ENCODE measurements around the gene DLX1.
"Not testable (repeated sequence)": the region's sequence is repeated elsewhere in the genome, so short reads cannot be mapped to it uniquely, and the experiment has no call there.

DLX1 gene

DNA sequence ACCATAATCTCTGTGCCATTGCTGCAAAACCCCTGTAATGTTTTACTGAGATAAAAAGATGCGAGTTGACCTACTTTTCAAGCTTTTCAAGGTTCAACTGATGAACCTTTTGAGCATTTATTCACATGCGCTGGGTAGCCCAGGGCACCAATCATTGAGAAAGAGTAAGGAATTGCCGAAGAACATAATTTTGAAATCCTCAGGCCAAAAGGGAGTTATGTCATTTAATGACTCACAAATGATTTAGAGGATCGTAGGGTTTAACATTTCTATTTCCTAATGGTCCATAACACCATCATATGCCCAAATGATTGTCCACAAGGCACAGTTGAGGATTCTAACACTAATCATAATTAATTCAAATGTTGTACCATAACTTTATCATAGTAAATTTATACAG, 20.2 kb upstream of the DLX1 start:
- peak; percentile 39 for DNase-seq (ENCODE audit: low read depth)

DNA sequence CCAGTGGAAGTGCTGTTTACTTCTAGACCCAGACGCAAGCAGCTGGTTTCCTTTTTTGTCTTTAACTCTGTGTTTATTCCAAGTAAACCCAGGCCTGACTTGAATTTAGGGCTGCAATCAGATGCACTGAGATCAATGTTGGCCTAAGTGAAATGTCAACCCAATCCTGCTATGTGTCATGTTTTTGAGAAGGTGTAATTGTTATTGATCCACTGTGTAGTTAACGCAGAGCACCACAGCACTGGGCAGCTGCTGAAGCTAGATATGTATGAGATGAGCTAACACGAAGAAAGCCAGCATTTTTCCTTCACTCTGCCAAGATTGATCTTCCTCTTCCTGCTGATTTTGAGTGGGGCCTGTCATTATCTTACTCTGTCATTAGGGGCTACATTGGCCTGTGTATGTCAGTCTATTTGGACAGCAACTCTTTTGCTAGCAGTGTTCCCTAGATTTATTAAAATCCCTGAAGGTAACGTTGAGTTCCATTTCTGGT, 18.9 kb upstream of the DLX1 start:
- no peak for DNase-seq (ENCODE audit: low read depth)

DNA sequence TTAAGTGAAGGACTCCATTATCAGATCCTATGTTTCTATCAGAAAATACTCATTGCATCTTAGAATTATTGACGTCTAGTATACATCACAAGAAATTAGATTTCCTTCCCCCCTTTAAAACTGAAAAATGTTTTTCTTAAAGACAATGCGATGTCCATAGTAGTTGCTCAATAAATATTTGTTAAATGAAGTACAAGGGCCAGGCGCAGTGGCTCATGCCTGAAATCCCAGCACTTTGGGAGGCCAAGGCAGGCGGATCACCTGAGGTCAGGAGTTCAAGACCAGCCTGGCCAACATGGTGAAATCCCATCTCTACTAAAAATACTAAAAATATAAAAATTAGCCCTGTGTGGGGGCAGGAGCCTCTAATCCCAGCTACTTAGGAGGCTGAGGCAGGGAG, 17.4 kb upstream of the DLX1 start:
- DNase-seq (ENCODE audit: low read depth), result not testable (repeated sequence)

DNA sequence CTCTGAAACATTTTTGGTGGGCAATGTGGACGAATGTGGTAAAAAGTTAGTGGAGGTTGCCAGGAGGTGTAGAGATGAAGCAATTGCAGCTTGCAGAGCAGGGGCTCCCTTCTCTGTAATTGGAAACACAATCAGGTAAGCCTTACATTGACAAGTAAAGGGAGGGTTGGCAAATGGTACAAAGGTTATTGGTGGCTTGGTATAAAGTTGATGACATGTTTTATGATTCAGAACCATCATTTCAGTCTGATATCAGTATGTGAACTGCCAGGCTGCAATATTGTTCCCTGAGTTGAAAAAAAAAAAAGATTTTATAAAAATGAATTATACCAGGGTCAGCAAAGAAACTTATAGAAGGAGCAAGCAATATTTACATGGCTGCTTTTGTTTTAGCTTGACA, 14.4 kb upstream of the DLX1 start:
- no peak for DNase-seq (ENCODE audit: low read depth)

DNA sequence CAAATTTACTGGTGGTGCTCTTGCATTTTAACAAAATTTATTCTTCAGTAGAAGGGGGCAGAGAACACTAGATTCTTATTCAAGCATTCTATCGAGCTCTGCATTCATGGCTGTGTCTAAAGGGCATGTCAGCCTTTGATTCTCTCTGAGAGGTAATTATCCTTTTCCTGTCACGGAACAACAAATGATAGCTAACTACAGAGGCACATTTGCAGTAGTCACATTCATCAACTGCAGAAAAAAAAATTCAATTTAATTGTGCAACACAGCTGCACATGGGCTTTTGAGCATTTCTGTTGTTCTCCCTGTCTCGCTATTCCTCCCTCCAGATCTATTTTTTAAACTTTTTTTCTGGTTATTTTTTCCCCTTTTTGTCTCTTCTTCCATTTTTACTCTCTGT, 13.0 kb upstream of the DLX1 start:
- DNase-seq (ENCODE audit: low read depth), result no peak

DNA sequence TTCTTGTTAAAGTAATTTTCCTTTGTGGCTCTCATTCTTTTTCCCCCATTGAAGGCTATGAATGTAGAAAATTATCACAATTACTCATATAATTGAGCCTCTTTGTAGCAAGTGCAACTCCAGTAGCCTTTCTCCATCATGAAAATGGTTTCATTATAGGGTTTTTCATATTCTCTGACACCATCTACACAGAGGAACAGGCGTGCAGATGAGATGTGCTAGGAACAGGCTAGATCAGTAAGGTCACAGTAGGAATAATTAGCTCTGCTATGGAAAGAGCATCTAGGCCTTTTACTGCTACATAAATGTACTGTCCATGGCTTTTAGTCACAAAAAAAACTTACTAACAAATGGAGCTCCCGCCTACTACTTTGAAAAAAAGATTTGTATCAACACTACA, 12.6 kb upstream of the DLX1 start:
- DNase-seq (ENCODE audit: low read depth), result no peak

DNA sequence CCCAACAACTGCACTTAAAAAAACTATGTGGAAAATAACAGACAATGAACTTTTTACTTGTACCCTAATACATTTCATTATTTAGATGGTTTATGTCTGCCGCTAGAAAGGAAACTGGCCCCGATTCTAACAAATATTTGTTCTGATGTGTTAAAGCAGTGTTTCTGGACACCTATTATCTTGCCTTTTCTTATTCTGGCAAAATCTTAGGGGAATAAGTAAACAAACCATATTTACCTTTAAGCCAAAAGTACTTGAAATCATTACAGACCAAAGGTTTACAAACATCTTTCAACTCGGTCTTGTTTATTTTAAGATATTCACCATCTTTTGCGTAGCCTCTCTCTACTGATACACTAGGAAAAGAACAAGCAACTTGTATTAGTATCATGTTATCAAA, 11.8 kb upstream of the DLX1 start:
- DNase-seq (ENCODE audit: low read depth), result no peak

DNA sequence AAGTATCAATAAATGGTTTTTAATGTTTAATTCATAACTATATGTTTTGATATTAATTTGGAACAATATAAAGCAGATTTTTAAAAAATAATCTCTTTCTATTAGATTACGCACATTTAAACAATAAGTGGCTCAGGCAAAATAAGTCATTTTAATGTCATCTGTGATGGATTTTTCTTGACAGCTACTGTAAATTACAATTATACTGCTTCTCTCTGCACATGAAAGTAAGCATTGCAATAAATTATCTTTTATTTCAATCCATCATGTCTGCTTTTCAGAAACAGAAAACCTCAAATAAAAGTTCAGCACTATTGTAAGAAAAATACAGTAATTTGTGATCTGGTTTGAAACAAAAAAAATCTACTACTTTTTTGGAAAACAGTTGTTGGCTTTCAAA, 11.1 kb upstream of the DLX1 start:
- no peak for DNase-seq (ENCODE audit: low read depth)

DNA sequence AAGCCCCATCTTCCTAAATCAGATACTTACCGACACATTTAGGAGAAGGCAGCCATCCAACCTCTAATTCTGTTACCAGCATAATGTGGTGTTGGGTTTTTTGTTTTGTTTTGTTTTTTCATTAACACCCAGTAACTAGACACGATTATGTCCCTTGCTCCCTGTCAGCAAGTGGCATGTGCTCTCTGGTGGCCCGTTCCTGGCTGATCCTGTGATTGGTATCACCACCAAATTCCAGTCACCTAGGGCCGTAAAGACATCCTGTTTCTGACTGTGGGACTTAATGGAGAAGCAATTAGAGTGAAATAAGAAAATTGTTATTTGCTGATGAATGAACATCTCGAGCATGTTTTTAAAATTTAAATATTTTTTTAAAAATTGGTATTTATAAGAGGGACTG, 5.9 kb upstream of the DLX1 start:
- no peak for DNase-seq (ENCODE audit: low read depth)

DNA sequence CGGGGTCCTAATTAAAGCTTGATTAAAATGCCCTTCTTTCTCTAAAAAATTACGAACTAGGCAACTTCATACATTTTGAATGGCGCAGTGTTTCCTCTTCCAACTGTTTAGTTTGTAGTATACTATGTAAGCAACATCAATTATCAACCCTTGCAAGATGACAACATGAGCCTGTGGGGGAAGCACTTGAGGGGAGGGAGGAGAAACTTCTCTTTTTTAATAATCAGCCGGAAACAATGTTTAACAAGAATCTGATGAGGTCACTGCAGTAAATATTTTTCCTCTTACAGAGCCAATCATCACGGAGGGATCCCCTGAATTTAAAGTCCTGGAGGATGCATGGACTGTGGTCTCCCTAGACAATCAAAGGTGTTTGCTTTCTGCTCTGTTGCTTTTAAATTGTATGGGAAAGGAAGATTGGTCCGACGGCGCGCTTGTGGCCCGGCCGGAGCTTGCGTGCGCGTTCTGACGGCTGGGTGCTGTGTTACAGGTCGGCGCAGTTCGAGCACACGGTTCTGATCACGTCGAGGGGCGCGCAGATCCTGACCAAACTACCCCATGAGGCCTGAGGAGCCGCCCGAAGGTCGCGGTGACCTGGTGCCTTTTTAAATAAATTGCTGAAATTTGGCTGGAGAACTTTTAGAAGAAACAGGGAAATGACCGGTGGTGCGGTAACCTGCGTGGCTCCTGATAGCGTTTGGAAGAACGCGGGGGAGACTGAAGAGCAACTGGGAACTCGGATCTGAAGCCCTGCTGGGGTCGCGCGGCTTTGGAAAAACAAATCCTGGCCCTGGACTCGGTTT, 5.3 kb upstream of the DLX1 start:
- no peak for DNase-seq (ENCODE audit: low read depth)

DNA sequence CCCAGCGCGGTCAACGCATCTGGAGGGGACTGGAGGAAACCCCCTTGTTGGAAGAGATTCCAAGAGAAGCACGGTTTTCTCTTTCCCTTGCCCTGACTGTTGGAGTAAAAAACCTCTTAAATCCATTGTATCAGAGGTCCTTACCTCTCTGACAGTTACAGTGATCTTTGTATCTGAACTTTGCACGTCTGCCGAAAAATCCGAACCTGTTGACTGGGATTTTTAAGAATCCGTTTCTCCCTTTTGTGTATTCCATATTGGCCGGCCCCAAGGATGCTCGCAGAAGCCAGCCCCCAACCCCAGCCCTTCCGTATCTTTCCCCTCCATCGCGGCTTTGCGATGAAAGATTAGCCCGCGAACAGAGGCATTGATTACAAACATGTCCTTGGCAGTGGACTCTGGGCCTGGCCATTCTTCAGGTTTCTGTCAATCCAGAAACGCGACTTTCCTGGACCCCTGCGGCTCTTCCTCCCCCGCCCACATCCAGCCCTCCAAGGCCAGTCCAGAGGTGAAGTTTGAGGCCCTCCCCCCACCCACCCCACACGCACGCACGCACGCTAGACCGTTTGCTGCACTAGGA, 4.6 kb upstream of the DLX1 start:
- DNase-seq (ENCODE audit: low read depth), result no peak

DNA sequence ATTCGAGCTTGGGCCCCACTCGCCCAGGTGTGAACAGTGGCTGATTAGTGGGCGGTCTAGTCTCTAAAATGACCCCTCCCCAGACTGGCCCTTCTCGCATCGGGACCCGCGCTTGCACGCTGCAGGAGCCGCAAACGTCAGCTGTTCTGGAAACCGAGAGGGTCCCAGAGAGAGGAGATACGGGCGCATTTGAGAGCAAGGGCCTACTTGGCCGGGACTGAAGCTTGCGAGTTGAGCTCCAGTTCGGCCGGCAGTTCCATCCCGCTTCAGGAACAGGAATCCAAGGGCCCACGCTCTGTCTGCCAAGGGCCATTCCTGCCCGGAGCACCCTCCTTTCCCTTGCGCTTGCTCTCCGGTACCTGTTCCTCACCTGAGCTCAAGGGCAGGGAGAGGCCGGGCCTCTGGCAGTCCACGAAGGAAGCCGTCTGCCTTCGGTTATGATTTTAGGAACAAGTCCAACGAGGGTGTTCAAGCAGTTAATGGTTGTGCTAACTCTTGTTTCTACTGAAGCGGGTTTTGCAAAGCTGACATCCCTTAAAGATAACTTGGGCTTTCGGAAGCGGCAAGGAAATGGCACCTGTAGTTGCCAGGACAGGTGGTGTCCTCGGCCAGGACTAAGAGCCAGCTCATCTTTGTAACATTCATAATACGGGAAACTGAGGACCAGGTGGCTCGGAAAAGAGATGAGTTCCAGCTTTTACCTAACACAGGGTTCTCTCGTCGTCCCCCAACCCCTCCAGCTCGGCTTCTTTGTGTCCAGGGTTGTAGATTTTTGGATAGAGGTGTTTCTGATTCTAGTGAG, 3.9 kb upstream of the DLX1 start:
- no peak for DNase-seq (ENCODE audit: low read depth)

DNA sequence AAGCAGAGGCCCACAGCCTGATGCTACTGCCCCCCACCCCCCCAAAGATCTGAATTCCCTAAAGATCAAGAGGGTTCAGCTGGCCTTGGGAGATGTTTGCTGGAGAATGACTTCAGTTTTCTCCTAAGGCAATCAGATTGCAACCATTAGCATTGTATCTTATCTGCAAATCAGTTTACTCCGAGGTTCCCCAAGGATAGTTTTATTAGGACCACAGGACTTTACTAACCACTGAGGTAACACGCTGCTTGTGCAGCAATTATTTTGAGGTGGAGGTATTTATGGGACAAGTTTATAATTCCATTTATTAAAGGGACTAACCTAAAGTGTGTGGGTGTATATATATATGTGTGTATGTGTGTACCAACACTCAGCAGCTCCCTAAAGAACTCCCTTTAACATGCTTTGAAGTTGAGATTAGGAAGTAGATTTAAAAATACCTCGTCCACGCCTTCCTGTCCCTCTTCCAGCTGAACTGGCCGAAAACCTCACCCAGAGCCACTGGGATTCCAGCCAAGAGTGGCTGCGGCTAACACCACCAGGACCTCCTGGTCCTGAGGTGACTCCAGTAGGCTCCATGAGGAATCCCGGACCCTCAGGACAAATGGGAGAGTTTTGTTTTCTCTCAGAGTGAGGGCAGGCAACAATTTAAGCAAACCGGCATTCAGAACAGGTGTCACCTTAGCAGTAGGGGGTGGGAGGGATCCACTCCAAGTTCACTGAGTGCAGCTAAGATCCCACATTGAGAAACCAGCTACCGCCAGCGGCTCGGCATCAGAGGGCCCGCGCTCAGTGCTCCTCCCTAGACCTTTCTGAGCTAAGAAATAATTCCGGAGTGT, 3.0 kb upstream of the DLX1 start:
- no peak for DNase-seq (ENCODE audit: low read depth)

DNA sequence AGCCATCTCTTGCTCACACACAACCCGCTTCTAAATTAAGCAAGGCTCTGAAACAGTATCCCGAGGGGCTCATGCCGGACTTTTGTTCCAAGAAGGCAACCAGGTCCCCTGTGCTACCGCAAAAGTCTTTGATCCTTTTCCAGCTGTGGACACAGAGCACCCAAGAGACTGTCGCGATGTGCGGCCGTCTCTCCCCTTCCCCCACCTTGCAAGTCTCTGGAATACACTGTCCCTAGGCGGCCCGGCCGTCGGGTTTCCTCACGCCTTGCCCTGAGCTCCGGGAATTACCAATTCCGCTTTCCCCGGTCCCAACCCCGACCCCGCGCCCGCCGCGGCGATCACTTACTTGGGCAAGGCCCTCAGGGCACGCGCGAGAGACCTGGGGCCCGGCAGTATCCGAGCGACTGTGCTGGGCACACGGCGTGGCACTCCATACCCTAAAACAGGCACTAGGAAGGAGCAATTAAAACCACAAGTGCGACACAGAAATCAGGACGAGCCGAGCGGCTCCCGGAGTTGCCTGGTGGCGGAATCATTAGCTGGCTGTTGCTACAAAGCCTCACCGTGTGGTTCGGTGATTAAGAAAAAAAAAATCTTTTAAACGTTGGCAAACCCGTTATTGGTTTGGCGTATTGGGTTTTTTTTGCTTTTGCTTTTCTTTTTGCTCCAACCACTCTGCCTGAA, 2.2 kb upstream of the DLX1 start:
- no peak for DNase-seq (ENCODE audit: low read depth)

DNA sequence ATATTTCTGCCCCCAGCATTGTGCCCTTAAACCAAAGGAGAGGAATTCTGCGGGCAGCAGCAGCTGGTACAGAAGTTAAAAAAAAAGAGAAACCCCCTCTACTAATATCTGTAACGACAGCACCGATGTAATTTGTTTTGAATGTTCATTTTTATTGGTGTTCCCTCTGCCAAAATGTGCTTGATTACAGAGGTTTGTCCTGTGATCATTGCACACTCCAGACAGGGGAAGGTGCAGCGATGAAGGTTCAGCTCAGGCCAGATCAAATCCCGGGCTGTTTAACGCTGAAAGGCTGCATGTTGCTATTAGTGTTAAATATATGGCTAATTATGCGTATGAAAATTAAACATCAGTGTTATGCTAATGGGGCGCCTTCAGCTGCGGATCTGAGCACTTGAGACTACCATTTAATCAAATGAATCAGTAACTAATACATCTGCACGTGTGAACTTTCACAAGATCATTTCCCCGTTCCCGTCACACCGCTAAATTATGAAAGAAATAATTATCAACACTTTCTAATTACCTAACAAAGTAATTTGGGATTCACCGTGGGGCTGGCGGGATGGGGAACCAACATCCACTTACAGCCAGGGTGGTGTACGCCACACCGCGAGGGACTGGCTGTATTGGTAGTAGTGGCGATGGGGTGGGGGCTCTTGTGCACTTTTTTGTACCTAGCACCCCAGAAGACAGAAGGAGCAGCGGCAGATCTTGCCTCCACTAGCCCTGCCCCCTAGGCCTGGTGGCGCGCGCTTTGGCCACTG, 1.5 kb upstream of the DLX1 start:
- DNase-seq (ENCODE audit: low read depth), result no peak

DNA sequence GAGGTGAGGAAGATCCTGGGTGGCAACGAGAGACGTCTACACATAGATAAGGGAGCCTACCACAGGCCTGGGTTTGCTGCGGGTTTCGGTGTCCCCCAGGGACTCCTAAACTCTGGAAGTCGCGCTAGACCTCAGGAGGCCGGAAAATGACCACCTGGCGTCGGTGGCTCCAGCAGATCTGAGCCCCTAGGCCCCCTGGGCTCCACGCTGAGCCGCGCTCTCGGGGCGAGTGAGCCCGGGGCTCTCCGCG, 987 bp upstream of the DLX1 start:
- DNase-seq (ENCODE audit: low read depth), result no peak

DNA sequence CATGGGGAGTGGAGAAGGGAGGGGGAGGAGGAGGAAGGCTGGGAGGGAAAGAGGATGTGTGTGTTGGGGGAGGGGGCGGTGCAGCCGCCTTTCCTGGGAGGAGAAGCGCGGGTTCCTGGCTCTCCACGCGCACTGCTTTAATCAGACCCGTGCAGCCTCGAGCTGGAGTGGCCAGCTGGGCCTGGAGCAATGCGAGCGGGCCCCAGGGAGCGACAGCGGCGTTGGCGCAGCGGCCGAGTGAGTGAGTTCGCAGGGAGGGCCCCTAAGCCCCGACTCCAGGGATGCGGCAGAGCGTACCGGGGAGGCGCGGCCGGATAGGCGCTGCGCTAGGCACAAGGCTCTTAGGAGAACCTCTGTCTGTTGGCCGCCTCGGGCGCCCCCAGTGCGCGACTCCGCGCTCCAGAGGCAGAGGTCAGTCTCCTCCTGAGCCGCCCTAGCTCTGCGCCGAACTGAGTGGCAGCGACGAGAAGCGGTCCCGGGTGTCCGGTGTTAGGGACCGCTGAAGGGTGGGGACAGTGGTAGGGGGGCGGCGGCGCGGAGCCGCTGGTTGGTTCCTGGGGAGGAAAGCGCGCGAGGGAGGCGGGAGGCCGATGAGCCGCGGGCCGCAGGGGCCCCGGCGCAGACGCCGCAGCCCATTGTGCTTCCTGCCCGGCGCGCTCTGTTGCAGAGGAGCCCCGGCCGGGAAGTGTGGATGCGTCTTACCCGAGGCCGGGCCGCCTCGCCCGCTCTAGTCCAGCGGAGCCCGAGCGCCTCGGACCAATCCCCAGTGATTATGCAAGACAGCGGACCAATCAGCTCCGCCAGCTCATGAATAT, 455 bp upstream of the DLX1 start:
- peak; percentile 94 for DNase-seq (ENCODE audit: low read depth)

DNA sequence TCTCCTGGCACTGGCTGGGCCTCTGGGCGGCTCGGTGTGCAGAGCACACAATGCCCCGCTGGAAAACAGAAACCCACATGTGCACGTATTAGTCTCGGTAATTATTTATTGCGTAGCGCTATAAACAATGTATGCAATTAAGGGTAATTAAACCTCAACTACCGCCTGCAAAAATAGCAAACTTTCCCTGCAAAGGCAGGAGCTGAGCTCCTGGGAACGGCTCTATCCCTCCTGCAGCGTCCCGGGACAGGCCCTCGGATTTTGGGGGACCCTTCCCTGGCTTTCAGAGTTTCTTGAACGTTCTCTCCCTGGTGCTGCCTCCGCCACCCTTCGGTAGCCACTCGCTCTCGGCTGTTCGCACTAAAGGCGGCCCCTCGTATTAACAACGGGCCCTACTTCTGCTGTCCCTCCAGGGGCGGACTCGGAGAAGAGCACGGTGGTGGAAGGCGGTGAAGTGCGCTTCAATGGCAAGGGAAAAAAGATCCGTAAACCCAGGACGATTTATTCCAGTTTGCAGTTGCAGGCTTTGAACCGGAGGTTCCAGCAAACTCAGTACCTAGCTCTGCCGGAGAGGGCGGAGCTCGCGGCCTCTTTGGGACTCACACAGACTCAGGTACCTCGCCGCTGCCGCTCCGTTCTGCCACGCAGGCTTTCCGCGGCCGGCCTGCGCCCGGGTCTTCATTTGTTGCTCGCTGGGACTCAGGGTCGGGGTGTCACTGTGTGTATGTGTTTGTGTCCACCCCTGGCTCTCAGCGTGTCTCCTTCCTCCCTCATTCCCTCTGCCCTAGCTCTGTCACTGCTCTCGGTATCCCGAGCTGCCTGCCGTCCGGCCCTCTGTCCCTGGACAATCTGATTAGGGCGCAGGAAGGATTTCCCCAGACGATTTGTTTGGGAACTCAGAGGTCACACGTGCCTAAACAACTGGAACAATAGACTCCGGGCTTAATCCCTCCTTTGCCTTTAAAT, 1.2 kb downstream of the DLX1 start:
- DNase-seq (ENCODE audit: low read depth), result no peak

DNA sequence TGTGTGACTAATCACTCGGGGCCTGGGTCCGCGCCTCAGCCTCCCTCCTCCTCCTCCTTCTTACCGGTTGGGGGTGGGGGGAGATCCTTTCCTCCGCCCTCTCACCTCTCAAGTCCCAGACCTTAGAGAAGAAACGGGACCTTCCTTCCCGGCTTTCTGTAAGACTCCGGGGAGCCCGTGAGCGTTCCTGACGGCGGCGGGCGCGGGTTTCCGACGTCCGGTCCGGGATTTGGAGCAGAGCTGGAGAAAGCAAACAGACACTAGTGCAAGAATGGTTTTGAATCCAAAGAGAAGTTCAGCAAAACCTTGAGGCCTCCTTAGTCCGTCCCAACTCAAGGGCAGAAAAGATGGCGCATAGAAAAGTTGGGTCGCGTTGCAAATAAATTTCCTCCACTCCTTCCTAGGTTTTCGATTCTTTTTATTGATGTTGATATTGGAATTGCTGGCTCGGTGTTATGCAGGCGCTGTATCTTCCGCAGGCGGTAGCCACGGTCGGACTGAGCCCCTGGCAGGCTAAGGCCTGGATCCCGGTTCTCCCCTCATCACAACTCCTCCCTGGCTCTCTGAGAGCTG, 2.0 kb downstream of the DLX1 start:
- DNase-seq (ENCODE audit: low read depth), result no peak

All from iris pigment epithelial cell (primary cell).